ENCODE results near the gene ACTL7A.

GRCh38 chr9:108883085-108883484, 21.0 kb downstream of the ACTL7A start:
- TF ChIP-seq PBX3 (CRISPR knock-in tag; IDR thresholded peaks at IDR 0.05; ENCODE audit: borderline replicate concordance) (no peak), SIN3A (IDR thresholded peaks at IDR 0.05; ENCODE audit: borderline replicate concordance, low read depth, low read length) (no peak), PRDM15 (CRISPR knock-in tag; IDR thresholded peaks at IDR 0.05) (no peak)

Measured in HepG2 (cell line).